ENCODE results near the gene ZNF414. TPM values are rescaled to one million over a fixed set of nuclear protein-coding genes. Genes with fewer than 3 reads are reported as not detected.
A peak's percentile ranks its signal among the peaks of the same experiment; 100 is the strongest.
"Not testable (repeated sequence)": the region's sequence is repeated elsewhere in the genome, so short reads cannot be mapped to it uniquely, and the experiment has no call there.

The ZNF414 gene
- total RNA-seq, 1 donor from 2014 or later, result 189 TPM

- Histone ChIP-seq H3K27ac (no peak overlapping the region), H3K9me3 (no peaks in the 10 kb centered on the region), H3K4me3 (no peak overlapping the region), H3K36me3 (peaks cover 0 to 8% of the 10 kb centered on the region in 2 donors), H3K4me1 (peaks cover 6 to 7% of the 10 kb centered on the region in 2 donors), H3K27me3 (no peaks in the 10 kb centered on the region)
- intact Hi-C loops (cut with DNase I), result loop anchor here (2.0 to 10.0 kb wide), 2 partner anchors 71 to 591 kb away; partner anchors contain the start of genes CTXN1, HNRNPM and SNAPC2
- no peak for DNase-seq (ENCODE audit: low spot score in 2 of 2)
- no peak for TF ChIP-seq CTCF (IDR thresholded peaks at IDR 0.05)
Measured at GRCh38 chr19:8515317-8515716, 1.4 kb upstream of the ZNF414 start.

GRCh38 chr19:8514505-8515009 is 590 bp upstream of the ZNF414 start:
- Histone ChIP-seq H3K27ac (peak overlapping the region; percentile 96 to 98), H3K36me3 (peaks cover 0 to 12% of the 10 kb centered on the region in 2 donors)
- intact Hi-C loops (cut with DNase I), result loop anchor here (2.0 to 10.0 kb wide), 2 partner anchors 70 to 590 kb away; partner anchors contain the start of genes CTXN1, HNRNPM and SNAPC2

GRCh38 chr19:8513036-8513686 is 806 bp downstream of the ZNF414 start:
- intact Hi-C loops (cut with DNase I), result loop anchor here (1.0 to 10.0 kb wide), 2 partner anchors 13 to 588 kb away; partner anchors contain the start of genes CTXN1 and SNAPC2
- Histone ChIP-seq H3K27ac (peak overlapping the region; percentile 96 to 98), H3K9me3 (no peaks in the 10 kb centered on the region), H3K4me3 (peak overlapping the region; percentile 70 to 90), H3K4me1 (peaks cover 6 to 7% of the 10 kb centered on the region in 2 donors), H3K36me3 (peaks cover 0 to 13% of the 10 kb centered on the region in 2 donors), H3K27me3 (no peaks in the 10 kb centered on the region)
- no peak for DNase-seq (ENCODE audit: low spot score in 2 of 2)
- no peak for TF ChIP-seq CTCF (IDR thresholded peaks at IDR 0.05)

More at GRCh38 chr19:8514505-8515009, 590 bp upstream of the ZNF414 start:
- not testable (repeated sequence) for H3K4me1 ChIP-seq; H3K9me3 ChIP-seq; DNase-seq (ENCODE audit: low spot score in 2 of 2); H3K27me3 ChIP-seq
- peak overlapping the region; percentile 70 to 90 for H3K4me3 ChIP-seq

GRCh38 chr19:8512115-8512967 is 1.6 kb downstream of the ZNF414 start:
- TF ChIP-seq CTCF (IDR thresholded peaks at IDR 0.05), result no peak
- Histone ChIP-seq H3K36me3 (peaks cover 0 to 13% of the 10 kb centered on the region in 2 donors), H3K9me3 (no peaks in the 10 kb centered on the region), H3K4me3 (no peak overlapping the region), H3K27ac (peak overlapping the region; percentile 96 to 98), H3K4me1 (peaks cover 6 to 7% of the 10 kb centered on the region in 2 donors), H3K27me3 (no peaks in the 10 kb centered on the region)
- DNase-seq (ENCODE audit: low spot score in 2 of 2), result no peak
- intact Hi-C loops (cut with DNase I), result loop anchor here (10.0 kb wide), 1 partner anchor 588 kb away; the partner anchor contains the start of genes CTXN1 and SNAPC2

- peaks cover 0 to 13% of the 10 kb centered on the region in 2 donors for H3K36me3 ChIP-seq
- H3K4me3 ChIP-seq, result no peak overlapping the region
- no peak for DNase-seq (ENCODE audit: low spot score in 2 of 2)
- H3K27ac ChIP-seq, result no peak overlapping the region
- TF ChIP-seq CTCF (IDR thresholded peaks at IDR 0.05), result no peak
- H3K4me1 ChIP-seq, result peaks cover 6 to 7% of the 10 kb centered on the region in 2 donors
- intact Hi-C loops (cut with DNase I), result loop anchor here (10.0 kb wide), 1 partner anchor 587 kb away; the partner anchor contains the start of genes CTXN1 and SNAPC2
- H3K27me3 ChIP-seq, result no peaks in the 10 kb centered on the region
- H3K9me3 ChIP-seq, result no peaks in the 10 kb centered on the region
Measured at GRCh38 chr19:8511573-8512101, 2.3 kb downstream of the ZNF414 start.
